ENCODE data around the gene BICD1. TPM values are rescaled to one million over a fixed set of nuclear protein-coding genes. Genes with fewer than 3 reads are reported as not detected.

BICD1 gene
- total and polyA plus RNA-seq, 4 donors: 0.46 to 3.4 (median 1.1) TPM

DNA sequence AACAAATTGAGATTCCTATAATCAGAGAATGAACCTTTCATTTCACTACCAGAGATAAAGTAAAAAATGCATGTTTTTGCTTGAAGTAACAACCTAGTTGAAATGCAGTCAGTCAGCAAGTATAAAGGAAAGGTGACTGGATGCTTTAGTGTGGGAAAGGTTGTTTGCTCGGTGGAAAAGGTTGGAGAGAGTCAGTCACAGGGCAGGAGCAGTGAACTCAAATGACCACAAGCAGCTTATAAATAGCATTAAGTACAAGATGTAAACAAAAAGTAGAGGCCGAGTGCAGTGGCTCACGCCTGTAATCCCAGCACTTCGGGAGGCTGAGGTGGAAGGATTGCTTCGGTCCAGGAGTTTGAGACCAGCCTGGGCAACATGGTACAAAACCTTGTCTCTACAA lies 194.6 kb downstream of the BICD1 start:
- Histone ChIP-seq H3K27ac (ENCODE audit: low read depth in 1 of 2, low read length in 2 of 2) (no peak overlapping the region), H3K27me3 (ENCODE audit: control insufficient read depth in 4 of 4, insufficient read depth in 4 of 4, low read length in 3 of 4) (no peaks in the 10 kb centered on the region), H3K9me3 (ENCODE audit: control insufficient read depth in 4 of 4, low read length in 3 of 4) (no peaks in the 10 kb centered on the region), H3K4me1 (ENCODE audit: control insufficient read depth in 4 of 4, insufficient read depth in 4 of 4, low read length in 3 of 4) (peaks cover 0 to 9% (median 3%) of the 10 kb centered on the region in 4 donors), H3K36me3 (ENCODE audit: control insufficient read depth in 4 of 4, insufficient read depth in 3 of 4, low read depth in 1 of 4, low read length in 3 of 4) (no peaks in the 10 kb centered on the region), H3K9ac (ENCODE audit: low read depth in 1 of 2, low read length in 2 of 2) (no peak overlapping the region), H3K4me3 (ENCODE audit: low read depth in 1 of 3, low read length in 3 of 3) (no peak overlapping the region)
- TF ChIP-seq RAD21 (IDR thresholded peaks at IDR 0.05): no peak
- no peak for TF ChIP-seq FOXA1 (IDR thresholded peaks at IDR 0.05)
- TF ChIP-seq HNF4A (conservative IDR thresholded peaks at IDR 0.05): no peak
- TF ChIP-seq GABPA (IDR thresholded peaks at IDR 0.05 in 1 of 2, conservative IDR thresholded peaks at IDR 0.05 in 1 of 2): no peak
- no peak for TF ChIP-seq RXRA (IDR thresholded peaks at IDR 0.05)
- TF ChIP-seq, protein P1, sequence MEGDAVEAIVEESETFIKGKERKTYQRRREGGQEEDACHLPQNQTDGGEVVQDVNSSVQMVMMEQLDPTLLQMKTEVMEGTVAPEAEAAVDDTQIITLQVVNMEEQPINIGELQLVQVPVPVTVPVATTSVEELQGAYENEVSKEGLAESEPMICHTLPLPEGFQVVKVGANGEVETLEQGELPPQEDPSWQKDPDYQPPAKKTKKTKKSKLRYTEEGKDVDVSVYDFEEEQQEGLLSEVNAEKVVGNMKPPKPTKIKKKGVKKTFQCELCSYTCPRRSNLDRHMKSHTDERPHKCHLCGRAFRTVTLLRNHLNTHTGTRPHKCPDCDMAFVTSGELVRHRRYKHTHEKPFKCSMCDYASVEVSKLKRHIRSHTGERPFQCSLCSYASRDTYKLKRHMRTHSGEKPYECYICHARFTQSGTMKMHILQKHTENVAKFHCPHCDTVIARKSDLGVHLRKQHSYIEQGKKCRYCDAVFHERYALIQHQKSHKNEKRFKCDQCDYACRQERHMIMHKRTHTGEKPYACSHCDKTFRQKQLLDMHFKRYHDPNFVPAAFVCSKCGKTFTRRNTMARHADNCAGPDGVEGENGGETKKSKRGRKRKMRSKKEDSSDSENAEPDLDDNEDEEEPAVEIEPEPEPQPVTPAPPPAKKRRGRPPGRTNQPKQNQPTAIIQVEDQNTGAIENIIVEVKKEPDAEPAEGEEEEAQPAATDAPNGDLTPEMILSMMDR (IDR thresholded peaks at IDR 0.05; ENCODE audit: low read depth, low read length, missing input control): no peak
- no peak for TF ChIP-seq SP1 (IDR thresholded peaks at IDR 0.05)
- no peak for TF ChIP-seq TAF1 (conservative IDR thresholded peaks at IDR 0.05)
- no peak for TF ChIP-seq NR2F2 (IDR thresholded peaks at IDR 0.05)
- TF ChIP-seq, protein P2, sequence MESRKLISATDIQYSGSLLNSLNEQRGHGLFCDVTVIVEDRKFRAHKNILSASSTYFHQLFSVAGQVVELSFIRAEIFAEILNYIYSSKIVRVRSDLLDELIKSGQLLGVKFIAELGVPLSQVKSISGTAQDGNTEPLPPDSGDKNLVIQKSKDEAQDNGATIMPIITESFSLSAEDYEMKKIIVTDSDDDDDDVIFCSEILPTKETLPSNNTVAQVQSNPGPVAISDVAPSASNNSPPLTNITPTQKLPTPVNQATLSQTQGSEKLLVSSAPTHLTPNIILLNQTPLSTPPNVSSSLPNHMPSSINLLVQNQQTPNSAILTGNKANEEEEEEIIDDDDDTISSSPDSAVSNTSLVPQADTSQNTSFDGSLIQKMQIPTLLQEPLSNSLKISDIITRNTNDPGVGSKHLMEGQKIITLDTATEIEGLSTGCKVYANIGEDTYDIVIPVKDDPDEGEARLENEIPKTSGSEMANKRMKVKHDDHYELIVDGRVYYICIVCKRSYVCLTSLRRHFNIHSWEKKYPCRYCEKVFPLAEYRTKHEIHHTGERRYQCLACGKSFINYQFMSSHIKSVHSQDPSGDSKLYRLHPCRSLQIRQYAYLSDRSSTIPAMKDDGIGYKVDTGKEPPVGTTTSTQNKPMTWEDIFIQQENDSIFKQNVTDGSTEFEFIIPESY (IDR thresholded peaks at IDR 0.05): no peak
- 84% methylated on average over 5 of the region's 5 CpGs for WGBS
- DNase-seq (ENCODE audit: low spot score): no peak

DNA sequence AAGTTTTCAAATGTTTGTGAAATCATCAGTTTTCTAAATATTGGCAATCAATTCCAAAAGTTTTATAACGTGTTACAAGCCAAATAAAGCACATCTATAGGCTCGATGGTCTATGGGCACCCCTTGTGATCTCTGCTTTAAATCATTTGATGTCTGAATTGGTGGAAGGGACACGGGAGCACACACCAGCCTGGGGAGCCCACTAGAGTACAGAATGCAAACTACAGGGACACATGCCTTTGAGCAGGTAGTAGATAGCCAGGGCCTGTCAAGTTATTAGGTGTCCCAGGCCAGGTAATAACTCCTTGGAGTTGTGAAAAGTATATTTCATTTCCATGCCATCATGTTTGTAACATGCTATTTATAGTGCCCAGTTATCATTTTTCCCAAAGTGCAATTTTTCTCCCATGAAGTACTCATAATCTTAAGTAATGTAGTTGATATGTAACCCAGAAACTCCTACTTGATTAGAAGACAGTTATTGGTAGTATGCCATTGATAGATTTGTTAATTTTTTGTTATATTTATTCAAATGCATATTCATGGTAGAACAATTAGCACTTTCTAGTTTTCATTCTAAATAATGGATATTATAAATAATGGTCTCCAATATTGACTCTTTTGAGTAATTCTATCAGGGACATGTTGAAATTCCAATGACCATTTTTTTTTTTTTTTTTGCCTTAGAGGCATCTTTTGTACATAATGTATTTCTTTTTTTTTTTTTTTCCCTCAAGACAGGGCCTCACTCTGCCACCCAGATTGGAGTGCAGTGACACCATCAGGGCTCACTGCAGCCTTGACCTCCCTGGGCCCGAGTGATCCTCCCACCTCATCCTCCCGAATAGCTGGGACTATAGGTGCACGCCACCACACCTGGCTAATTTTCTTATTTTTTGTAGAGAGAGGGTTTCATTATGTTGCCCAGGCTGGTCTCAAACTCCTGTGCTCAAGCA lies 195.8 kb downstream of the BICD1 start:
- 89% methylated on average over 6 of the region's 6 CpGs for WGBS
- H3K9me3 ChIP-seq (ENCODE audit: control insufficient read depth in 4 of 4, low read length in 3 of 4): no peaks in the 10 kb centered on the region
- H3K4me1 ChIP-seq (ENCODE audit: control insufficient read depth in 4 of 4, insufficient read depth in 4 of 4, low read length in 3 of 4): no peaks in the 10 kb centered on the region
- no peak overlapping the region for H3K4me3 ChIP-seq (ENCODE audit: low read depth in 1 of 3, low read length in 3 of 3)
- H3K9ac ChIP-seq (ENCODE audit: low read depth in 1 of 2, low read length in 2 of 2): no peak overlapping the region
- no peaks in the 10 kb centered on the region for H3K36me3 ChIP-seq (ENCODE audit: control insufficient read depth in 4 of 4, insufficient read depth in 3 of 4, low read depth in 1 of 4, low read length in 3 of 4)
- no peaks in the 10 kb centered on the region for H3K27me3 ChIP-seq (ENCODE audit: control insufficient read depth in 4 of 4, insufficient read depth in 4 of 4, low read length in 3 of 4)
- DNase-seq (ENCODE audit: low spot score): no peak
- no peak overlapping the region for H3K27ac ChIP-seq (ENCODE audit: low read depth in 1 of 2, low read length in 2 of 2)
- TF ChIP-seq TAF1 (conservative IDR thresholded peaks at IDR 0.05) (no peak), JUND (IDR thresholded peaks at IDR 0.05) (no peak), RAD21 (IDR thresholded peaks at IDR 0.05) (peak; percentile 47 to 90), FOXA1 (IDR thresholded peaks at IDR 0.05) (no peak), RXRA (IDR thresholded peaks at IDR 0.05) (no peak)
- TF ChIP-seq, protein P1 (IDR thresholded peaks at IDR 0.05; ENCODE audit: low read depth, low read length, missing input control): peak; percentile 48
